NCI-H1930 (cell line): ENCODE results near the gene CBLN1.
"Not testable (repeated sequence)": the region's sequence is repeated elsewhere in the genome, so short reads cannot be mapped to it uniquely, and the experiment has no call there.

Experiments used
- DNase-seq, 2 experiments: peaks; one replicate each; lab custom pipeline; 2025; lab: John Stamatoyannopoulos, UW

CBLN1 gene

GRCh38 chr16:49277766-49278566 is 3.7 kb downstream of the CBLN1 start:
- no peak for DNase-seq

GRCh38 chr16:49277386-49277742 is 4.3 kb downstream of the CBLN1 start:
- DNase-seq = no peak

- no peak for DNase-seq
Measured at GRCh38 chr16:49276646-49277385, 4.8 kb downstream of the CBLN1 start.

GRCh38 chr16:49275870-49276269 is 5.8 kb downstream of the CBLN1 start:
- DNase-seq = no peak

- DNase-seq = no peak
Measured at GRCh38 chr16:49275050-49275730, 6.4 kb downstream of the CBLN1 start.

- DNase-seq = no peak
Measured at GRCh38 chr16:49274591-49274990, 7.0 kb downstream of the CBLN1 start.

GRCh38 chr16:49273771-49274170 is 7.9 kb downstream of the CBLN1 start:
- DNase-seq = no peak

GRCh38 chr16:49271363-49271762 is 10.3 kb downstream of the CBLN1 start:
- DNase-seq = no peak

GRCh38 chr16:49269201-49269600 is 12.4 kb downstream of the CBLN1 start:
- DNase-seq = no peak

GRCh38 chr16:49268667-49269066 is 13.0 kb downstream of the CBLN1 start:
- no peak for DNase-seq

- no peak for DNase-seq
Measured at GRCh38 chr16:49262501-49262900, 19.1 kb downstream of the CBLN1 start.

GRCh38 chr16:49261930-49262329 is 19.7 kb downstream of the CBLN1 start:
- DNase-seq = no peak

GRCh38 chr16:49260956-49261530 is 20.6 kb downstream of the CBLN1 start:
- no peak for DNase-seq

GRCh38 chr16:49260253-49260652 is 21.4 kb downstream of the CBLN1 start:
- no peak for DNase-seq

GRCh38 chr16:49259330-49259729 is 22.3 kb downstream of the CBLN1 start:
- DNase-seq = no peak

GRCh38 chr16:49250689-49251088 is 30.9 kb downstream of the CBLN1 start:
- DNase-seq = no peak

GRCh38 chr16:49248227-49248626 is 33.4 kb downstream of the CBLN1 start:
- no peak for DNase-seq

GRCh38 chr16:49236216-49236615 is 45.4 kb downstream of the CBLN1 start:
- DNase-seq = no peak

GRCh38 chr16:49228335-49228734 is 53.3 kb downstream of the CBLN1 start:
- not testable (repeated sequence) for DNase-seq
